A549 (cell line): ENCODE results near the gene RAPGEF5.

Experiments used
- CTCF ChIP-seq: fragments of >200 bp; sonication (Bioruptor Twin); formaldehyde crosslinking; IDR thresholded peaks from 3 replicates; pipeline ENCODE4 v1.5.1; 2016
- EP300 ChIP-seq, 2 experiments: fragments of >200 bp; sonication (Bioruptor Twin); formaldehyde crosslinking; IDR thresholded peaks; 2 replicates in 1 of 2; 3 replicates in 1 of 2; pipeline ENCODE4 v1.6.1; 2016 to 2017
- JUN ChIP-seq, 2 experiments: fragments of >200 bp; sonication (Bioruptor Twin); formaldehyde crosslinking; IDR thresholded peaks; 2 replicates in 1 of 2; 3 replicates in 1 of 2; pipeline ENCODE4 v1.6.1; 2016 to 2017
- MYC ChIP-seq: IDR thresholded peaks from 2 replicates; pipeline ENCODE4 v1.6.1; 2012; ENCODE audit warnings: mild to moderate bottlenecking, inconsistent platforms, low read length, improper control_type of control experiment, borderline replicate concordance
- POLR2A ChIP-seq: IDR thresholded peaks from 2 replicates; pipeline ENCODE4 v1.6.1; 2012; ENCODE audit warnings: mild to moderate bottlenecking, low read length
- TF ChIP-seq, protein P1 (sequence below): IDR thresholded peaks from 2 replicates; pipeline ENCODE4 v1.6.1; 2012; ENCODE audit warnings: low read depth, borderline replicate concordance

DNA sequence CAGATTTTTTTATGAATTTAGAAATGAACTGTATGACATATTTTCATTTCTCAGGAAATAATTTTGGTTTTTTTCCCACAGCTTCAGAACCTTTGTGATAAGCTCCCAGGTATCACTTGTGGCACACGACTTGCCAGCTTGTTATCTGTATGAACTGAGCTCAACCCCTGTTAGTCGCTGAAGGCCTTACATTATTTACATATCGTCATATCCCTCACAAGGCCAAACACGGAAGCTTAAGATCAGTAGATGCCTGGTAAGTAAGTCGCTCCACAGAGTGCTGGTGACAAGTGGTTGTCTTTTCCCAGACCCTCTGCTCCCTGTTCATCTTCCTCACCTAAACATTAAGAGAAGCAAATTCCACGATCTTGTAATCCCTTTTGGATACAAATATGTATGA, 55.2 kb downstream of the RAPGEF5 start:
- TF ChIP-seq JUN (IDR thresholded peaks at IDR 0.05) (no peak), MYC (no peak), CTCF (no peak), POLR2A (no peak), EP300 (IDR thresholded peaks at IDR 0.05) (no peak)
- TF ChIP-seq, protein P1, sequence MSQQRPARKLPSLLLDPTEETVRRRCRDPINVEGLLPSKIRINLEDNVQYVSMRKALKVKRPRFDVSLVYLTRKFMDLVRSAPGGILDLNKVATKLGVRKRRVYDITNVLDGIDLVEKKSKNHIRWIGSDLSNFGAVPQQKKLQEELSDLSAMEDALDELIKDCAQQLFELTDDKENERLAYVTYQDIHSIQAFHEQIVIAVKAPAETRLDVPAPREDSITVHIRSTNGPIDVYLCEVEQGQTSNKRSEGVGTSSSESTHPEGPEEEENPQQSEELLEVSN, result no peak
